ENCODE results near the gene DNAH2.
A peak's percentile ranks its signal among the peaks of the same experiment; 100 is the strongest.

DNAH2 gene

GRCh38 chr17:7727886-7728285 is 10.3 kb downstream of the DNAH2 start:
- DNase-seq (ENCODE audit: low spot score), result no peak

- DNase-seq (ENCODE audit: low spot score), result no peak
These were observed 12.3 kb downstream of the DNAH2 start for GRCh38 chr17:7729816-7730215.

GRCh38 chr17:7732981-7733539 is 15.5 kb downstream of the DNAH2 start:
- DNase-seq (ENCODE audit: low spot score), result no peak

GRCh38 chr17:7737601-7738000 is 20.1 kb downstream of the DNAH2 start:
- no peak for DNase-seq (ENCODE audit: low spot score)

- DNase-seq (ENCODE audit: low spot score), result no peak
These were observed 22.2 kb downstream of the DNAH2 start for GRCh38 chr17:7739746-7740145.

- no peak for DNase-seq (ENCODE audit: low spot score)
These were observed 23.0 kb downstream of the DNAH2 start for GRCh38 chr17:7740481-7741001.

- DNase-seq (ENCODE audit: low spot score), result no peak
These were observed 25.2 kb downstream of the DNAH2 start for GRCh38 chr17:7742729-7743128.

GRCh38 chr17:7744416-7744815 is 26.9 kb downstream of the DNAH2 start:
- DNase-seq (ENCODE audit: low spot score), result no peak

- DNase-seq (ENCODE audit: low spot score), result peak; percentile 37
These were observed 28.4 kb downstream of the DNAH2 start for GRCh38 chr17:7745748-7746470.

- no peak for DNase-seq (ENCODE audit: low spot score)
These were observed 30.1 kb downstream of the DNAH2 start for GRCh38 chr17:7747635-7748071.

GRCh38 chr17:7748076-7748775 is 30.7 kb downstream of the DNAH2 start:
- DNase-seq (ENCODE audit: low spot score), result no peak

GRCh38 chr17:7750321-7750821 is 32.8 kb downstream of the DNAH2 start:
- peak; percentile 39 for DNase-seq (ENCODE audit: low spot score)

- no peak for DNase-seq (ENCODE audit: low spot score)
These were observed 37.1 kb downstream of the DNAH2 start for GRCh38 chr17:7754656-7755055.

- DNase-seq (ENCODE audit: low spot score), result peak; percentile 49
These were observed 37.7 kb downstream of the DNAH2 start for GRCh38 chr17:7755095-7755890.

GRCh38 chr17:7756968-7757367 is 39.4 kb downstream of the DNAH2 start:
- no peak for DNase-seq (ENCODE audit: low spot score)

- no peak for DNase-seq (ENCODE audit: low spot score)
These were observed 46.4 kb downstream of the DNAH2 start for GRCh38 chr17:7763919-7764318.

- DNase-seq (ENCODE audit: low spot score), result no peak
These were observed 49.5 kb downstream of the DNAH2 start for GRCh38 chr17:7767004-7767403.

GRCh38 chr17:7767405-7768021 is 50.0 kb downstream of the DNAH2 start:
- DNase-seq (ENCODE audit: low spot score), result no peak

- no peak for DNase-seq (ENCODE audit: low spot score)
These were observed 52.3 kb downstream of the DNAH2 start for GRCh38 chr17:7769854-7770253.

GRCh38 chr17:7774055-7774521 is 56.5 kb downstream of the DNAH2 start:
- DNase-seq (ENCODE audit: low spot score), result peak; percentile 81

- DNase-seq (ENCODE audit: low spot score), result no peak
These were observed 57.5 kb downstream of the DNAH2 start for GRCh38 chr17:7775051-7775450.

Measured in SW480 (cell line).